Neural progenitor cell (in vitro differentiated cells): Measurements from ENCODE around the gene HS3ST4. TPM values are rescaled to one million over a fixed set of nuclear protein-coding genes. Genes with fewer than 3 reads are reported as not detected.
A peak's percentile ranks its signal among the peaks of the same experiment; 100 is the strongest.

Experiments
- DNase-seq: peaks from one replicate; pipeline ENCODE4 v3.0.0-alpha.2; 2016; ENCODE audit warnings: low spot score
- H2AFZ ChIP-seq: fragments of 200-600 bp; sonication (generic); replicated peaks from 2 replicates; pipeline ENCODE4 v1.6.1; 2016; ENCODE audit warnings: antibody characterized with exemption
- H3F3A ChIP-seq: fragments of 200-600 bp; sonication (generic); 2 replicates; pipeline ENCODE4 v1.6.1; 2016; ENCODE audit warnings: antibody characterized with exemption, low read depth
- H3K27ac ChIP-seq: fragments of 200-600 bp; sonication (generic); 2 replicates; pipeline ENCODE4 v1.5.1; 2016; ENCODE audit warnings: mild to moderate bottlenecking
- H3K27me3 ChIP-seq: fragments of 200-600 bp; sonication (generic); 2 replicates; pipeline ENCODE4 v1.6.1; 2016; ENCODE audit warnings: mild to moderate bottlenecking, moderate library complexity
- H3K36me3 ChIP-seq: fragments of 200-600 bp; sonication (generic); 2 replicates; pipeline ENCODE4 v1.5.1; 2016
- H3K4me1 ChIP-seq: fragments of 200-600 bp; sonication (generic); 2 replicates; pipeline ENCODE4 v1.6.1; 2016; ENCODE audit warnings: mixed run types
- H3K4me2 ChIP-seq: fragments of 200-600 bp; sonication (generic); 2 replicates; pipeline ENCODE4 v1.6.1; 2016
- H3K4me3 ChIP-seq: fragments of 200-600 bp; sonication (generic); 2 replicates; pipeline ENCODE4 v1.5.1; 2016
- H3K79me2 ChIP-seq: fragments of 200-600 bp; sonication (generic); 2 replicates; pipeline ENCODE4 v1.6.1; 2016; ENCODE audit warnings: low read depth
- H3K9ac ChIP-seq: fragments of 200-600 bp; sonication (generic); 2 replicates; pipeline ENCODE4 v1.6.1; 2016
- H3K9me3 ChIP-seq: fragments of 200-600 bp; sonication (generic); 2 replicates; pipeline ENCODE4 v1.5.1; 2016; ENCODE audit warnings: low read depth
- H4K20me1 ChIP-seq: fragments of 200-600 bp; sonication (generic); 2 replicates; pipeline ENCODE4 v1.6.1; 2016; ENCODE audit warnings: low read depth
- H3K27ac Mint-ChIP-seq: 3 replicates; pipeline ENCODE4 v1.8.0; 2021; ENCODE audit warnings: mixed read lengths
- H3K27me3 Mint-ChIP-seq: 2 replicates; pipeline ENCODE4 v1.8.0; 2022; ENCODE audit warnings: low read depth, mild to moderate bottlenecking, inconsistent platforms, moderate library complexity, mixed read lengths; ENCODE audit not compliant: insufficient read depth
- H3K36me3 Mint-ChIP-seq: 3 replicates; pipeline ENCODE4 v1.8.0; 2021; ENCODE audit warnings: mixed read lengths
- H3K4me1 Mint-ChIP-seq: 3 replicates; pipeline ENCODE4 v1.8.0; 2021; ENCODE audit warnings: mixed read lengths
- H3K4me3 Mint-ChIP-seq: 3 replicates; pipeline ENCODE4 v1.8.0; 2021; ENCODE audit warnings: mild to moderate bottlenecking, moderate library complexity, mixed read lengths
- H3K9me3 Mint-ChIP-seq: 3 replicates; pipeline ENCODE4 v1.8.0; 2020; ENCODE audit warnings: mixed read lengths
- EZH2 ChIP-seq: fragments of 200-600 bp; sonication (generic); IDR thresholded peaks from 2 replicates; pipeline ENCODE4 v1.6.1; 2017; ENCODE audit warnings: antibody characterized with exemption, mild to moderate bottlenecking, moderate library complexity
- EZH2phosphoT487 ChIP-seq: fragments of 200-600 bp; sonication (generic); IDR thresholded peaks from 2 replicates; pipeline ENCODE4 v1.6.1; 2017; ENCODE audit warnings: antibody characterized with exemption
- total RNA-seq: library from RNA; depleted of rRNA; stranded (reverse); fragments of >200 nt; gene quantifications from 2 replicates; pipeline ENCODE4 v1.2.3, GENCODE V29; 2015; ENCODE audit warnings: low replicate concordance
- TF ChIP-seq, protein P1 (sequence below): fragments of 200-600 bp; sonication (generic); IDR thresholded peaks from 2 replicates; pipeline ENCODE4 v1.5.1; 2017; ENCODE audit warnings: antibody characterized with exemption, mild to moderate bottlenecking

Gene HS3ST4
- total RNA-seq, 1 donor from 2014 or later: 2.5 TPM

DNA sequence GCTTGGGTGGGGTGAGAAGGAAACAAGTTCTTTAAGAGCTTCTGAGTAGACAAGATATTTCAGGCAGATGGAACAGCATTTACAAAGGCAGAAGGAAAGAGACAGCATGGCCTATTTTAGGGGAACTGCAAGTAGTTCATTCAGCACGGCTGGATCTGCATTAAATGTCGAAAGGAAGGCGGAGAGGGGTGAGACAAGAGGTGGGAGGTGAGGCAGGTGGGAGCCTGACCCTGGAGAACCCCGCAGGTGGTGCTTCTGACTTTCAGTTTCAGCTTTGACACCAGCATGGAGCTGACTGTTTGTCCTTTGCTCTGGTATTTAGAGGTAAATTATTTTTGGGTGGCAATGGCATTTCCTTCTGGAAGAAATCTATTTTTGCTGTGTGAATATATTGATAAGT is 194.8 kb downstream of the HS3ST4 start:
- DNase-seq: no peak
- no peaks in the 10 kb centered on the region for H3K36me3 ChIP-seq
- H3K9me3 ChIP-seq: no peaks in the 10 kb centered on the region
- H3K9me3 Mint-ChIP-seq: peaks cover 7% of the 10 kb centered on the region
- H4K20me1 ChIP-seq: no peaks in the 10 kb centered on the region
- H3K27ac Mint-ChIP-seq: peak overlapping the region; percentile 51
- H3K9ac ChIP-seq: no peak overlapping the region
- no peaks in the 10 kb centered on the region for H3F3A ChIP-seq
- H3K27me3 ChIP-seq: no peaks in the 10 kb centered on the region
- no peak overlapping the region for H3K4me2 ChIP-seq
- H3K36me3 Mint-ChIP-seq: peaks cover 3% of the 10 kb centered on the region
- no peak overlapping the region for H3K4me3 Mint-ChIP-seq
- no peak overlapping the region for H3K4me3 ChIP-seq
- no peak overlapping the region for H3K27ac ChIP-seq
- no peak overlapping the region for H2AFZ ChIP-seq
- no peaks in the 10 kb centered on the region for H3K79me2 ChIP-seq
- no peaks in the 10 kb centered on the region for H3K27me3 Mint-ChIP-seq
- no peak for TF ChIP-seq EZH2
- TF ChIP-seq, protein P1, sequence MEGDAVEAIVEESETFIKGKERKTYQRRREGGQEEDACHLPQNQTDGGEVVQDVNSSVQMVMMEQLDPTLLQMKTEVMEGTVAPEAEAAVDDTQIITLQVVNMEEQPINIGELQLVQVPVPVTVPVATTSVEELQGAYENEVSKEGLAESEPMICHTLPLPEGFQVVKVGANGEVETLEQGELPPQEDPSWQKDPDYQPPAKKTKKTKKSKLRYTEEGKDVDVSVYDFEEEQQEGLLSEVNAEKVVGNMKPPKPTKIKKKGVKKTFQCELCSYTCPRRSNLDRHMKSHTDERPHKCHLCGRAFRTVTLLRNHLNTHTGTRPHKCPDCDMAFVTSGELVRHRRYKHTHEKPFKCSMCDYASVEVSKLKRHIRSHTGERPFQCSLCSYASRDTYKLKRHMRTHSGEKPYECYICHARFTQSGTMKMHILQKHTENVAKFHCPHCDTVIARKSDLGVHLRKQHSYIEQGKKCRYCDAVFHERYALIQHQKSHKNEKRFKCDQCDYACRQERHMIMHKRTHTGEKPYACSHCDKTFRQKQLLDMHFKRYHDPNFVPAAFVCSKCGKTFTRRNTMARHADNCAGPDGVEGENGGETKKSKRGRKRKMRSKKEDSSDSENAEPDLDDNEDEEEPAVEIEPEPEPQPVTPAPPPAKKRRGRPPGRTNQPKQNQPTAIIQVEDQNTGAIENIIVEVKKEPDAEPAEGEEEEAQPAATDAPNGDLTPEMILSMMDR: no peak
- TF ChIP-seq EZH2phosphoT487: no peak
- H3K4me1 ChIP-seq: no peaks in the 10 kb centered on the region
- H3K4me1 Mint-ChIP-seq: peaks cover 54% of the 10 kb centered on the region

DNA sequence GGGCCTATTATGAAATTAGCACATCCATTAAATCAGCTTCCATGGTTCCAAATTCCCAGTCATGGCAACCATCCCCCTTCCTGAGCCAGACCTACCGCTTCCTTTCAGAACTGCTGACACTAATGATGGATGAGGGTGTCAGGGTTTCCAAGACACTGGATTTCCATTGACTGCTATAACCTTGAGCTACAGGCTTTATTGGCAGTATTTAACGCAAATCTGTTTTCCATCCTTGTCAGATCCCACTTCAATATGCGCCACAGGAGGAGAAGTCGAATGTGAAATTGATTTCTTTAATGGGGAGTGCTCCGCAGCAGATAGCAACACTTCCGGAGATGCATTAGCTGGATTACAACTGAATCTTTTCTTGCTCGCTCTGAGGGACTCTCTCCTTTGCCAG is 197.1 kb downstream of the HS3ST4 start:
- no peak overlapping the region for H3K9ac ChIP-seq

DNA sequence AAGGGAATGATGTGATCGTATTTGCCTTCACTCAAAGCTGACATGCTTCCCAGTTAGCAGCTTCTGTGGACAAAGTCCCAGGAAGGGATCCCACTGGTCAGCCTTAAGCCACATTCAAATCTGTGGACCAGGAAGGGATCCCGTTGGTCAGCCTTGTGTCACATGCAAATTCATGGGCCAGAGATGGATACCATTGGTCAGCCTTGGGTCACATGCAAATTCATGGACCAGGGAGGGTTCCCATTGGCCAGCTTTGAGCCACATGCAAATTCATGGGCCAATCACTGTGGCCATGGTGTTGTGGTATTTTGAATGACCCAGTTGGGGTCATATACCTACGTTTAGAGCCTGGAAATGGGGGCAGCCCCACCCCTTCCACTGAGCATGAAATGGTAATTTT is 201.6 kb downstream of the HS3ST4 start:
- Mint-ChIP-seq H3K4me1 (peaks cover 49% of the 10 kb centered on the region), H3K9me3 (peaks cover 7% of the 10 kb centered on the region)

More for the DNA sequence above, 197.1 kb downstream of the HS3ST4 start:
- no peaks in the 10 kb centered on the region for H4K20me1 ChIP-seq
- TF ChIP-seq, protein P1: no peak
- TF ChIP-seq EZH2 (no peak), EZH2phosphoT487 (no peak)
- peaks cover 3% of the 10 kb centered on the region for H3K36me3 Mint-ChIP-seq
- peaks cover 2% of the 10 kb centered on the region for H3K27me3 Mint-ChIP-seq
- no peaks in the 10 kb centered on the region for H3F3A ChIP-seq
- no peak overlapping the region for H3K27ac ChIP-seq
- no peak for DNase-seq
- no peak overlapping the region for H2AFZ ChIP-seq
- H3K4me3 ChIP-seq: no peak overlapping the region
- no peaks in the 10 kb centered on the region for H3K36me3 ChIP-seq
- no peaks in the 10 kb centered on the region for H3K4me1 ChIP-seq
- no peaks in the 10 kb centered on the region for H3K27me3 ChIP-seq
- no peak overlapping the region for H3K27ac Mint-ChIP-seq
- H3K9me3 ChIP-seq: no peaks in the 10 kb centered on the region
- no peak overlapping the region for H3K4me2 ChIP-seq
- H3K4me1 Mint-ChIP-seq: peaks cover 49% of the 10 kb centered on the region
- no peaks in the 10 kb centered on the region for H3K79me2 ChIP-seq
- H3K9me3 Mint-ChIP-seq: peaks cover 7% of the 10 kb centered on the region
- H3K4me3 Mint-ChIP-seq: no peak overlapping the region

More for the DNA sequence above, 201.6 kb downstream of the HS3ST4 start:
- Histone ChIP-seq H3K27me3 (no peaks in the 10 kb centered on the region), H3F3A (no peaks in the 10 kb centered on the region), H3K4me1 (peaks cover 6% of the 10 kb centered on the region), H3K79me2 (no peaks in the 10 kb centered on the region), H3K4me3 (no peak overlapping the region), H3K9ac (no peak overlapping the region), H4K20me1 (no peaks in the 10 kb centered on the region), H3K4me2 (no peak overlapping the region), H3K9me3 (no peaks in the 10 kb centered on the region), H3K27ac (no peak overlapping the region), H2AFZ (no peak overlapping the region), H3K36me3 (no peaks in the 10 kb centered on the region)
- TF ChIP-seq, protein P1: no peak
- TF ChIP-seq EZH2 (no peak), EZH2phosphoT487 (no peak)
- Mint-ChIP-seq H3K36me3 (peaks cover 1% of the 10 kb centered on the region), H3K27me3 (peaks cover 4% of the 10 kb centered on the region), H3K27ac (no peak overlapping the region), H3K4me3 (no peak overlapping the region)
- no peak for DNase-seq
